Fibroblast of pulmonary artery (primary cell): Measurements from ENCODE around the gene CRYBA4.

Experiments
- DNase-seq: peaks from one replicate; pipeline ENCODE4 v3.0.0-alpha.2; 2010; ENCODE audit warnings: low read depth
- H3K4me3 ChIP-seq: replicated peaks from 2 replicates; pipeline ENCODE4 v1.5.1; 2011; ENCODE audit warnings: low read depth, mild to moderate bottlenecking, control low read depth, low read length, moderate library complexity
- TF ChIP-seq, protein P1 (sequence below): IDR thresholded peaks from 2 replicates; pipeline ENCODE4 v1.5.1; 2011; ENCODE audit warnings: mild to moderate bottlenecking, control low read depth, low read length, inconsistent platforms; ENCODE audit errors: missing control alignments

The CRYBA4 gene

DNA sequence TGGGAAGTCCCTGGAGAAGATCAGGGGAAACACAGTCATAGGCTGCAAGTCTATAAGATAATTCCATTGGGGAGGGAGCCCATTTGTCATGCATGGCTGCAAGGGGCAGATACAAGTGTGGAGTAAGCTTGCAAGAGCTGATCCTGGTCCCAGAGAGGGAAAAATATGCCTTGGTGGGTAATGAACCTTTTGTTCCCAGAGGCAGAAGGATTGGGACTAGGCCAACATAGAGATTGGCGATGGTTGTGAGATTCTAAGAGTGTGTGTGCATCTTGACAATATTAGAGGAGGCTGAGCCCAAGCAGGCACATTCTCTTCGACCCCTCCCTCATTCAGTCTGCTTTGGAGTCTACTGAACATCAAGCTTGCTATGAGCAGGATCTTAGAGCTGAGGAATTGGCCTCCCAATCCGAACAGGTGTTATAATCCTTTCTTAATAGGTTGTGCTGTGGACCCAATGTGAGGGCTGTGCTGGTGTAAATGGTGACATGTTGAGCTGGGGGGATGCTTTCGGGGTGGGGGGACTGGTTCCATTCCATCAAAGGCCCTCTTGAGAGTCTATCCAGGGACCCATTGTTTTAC, 54.0 kb downstream of the CRYBA4 start:
- H3K4me3 ChIP-seq: no peak overlapping the region
- DNase-seq: no peak
- TF ChIP-seq, protein P1, sequence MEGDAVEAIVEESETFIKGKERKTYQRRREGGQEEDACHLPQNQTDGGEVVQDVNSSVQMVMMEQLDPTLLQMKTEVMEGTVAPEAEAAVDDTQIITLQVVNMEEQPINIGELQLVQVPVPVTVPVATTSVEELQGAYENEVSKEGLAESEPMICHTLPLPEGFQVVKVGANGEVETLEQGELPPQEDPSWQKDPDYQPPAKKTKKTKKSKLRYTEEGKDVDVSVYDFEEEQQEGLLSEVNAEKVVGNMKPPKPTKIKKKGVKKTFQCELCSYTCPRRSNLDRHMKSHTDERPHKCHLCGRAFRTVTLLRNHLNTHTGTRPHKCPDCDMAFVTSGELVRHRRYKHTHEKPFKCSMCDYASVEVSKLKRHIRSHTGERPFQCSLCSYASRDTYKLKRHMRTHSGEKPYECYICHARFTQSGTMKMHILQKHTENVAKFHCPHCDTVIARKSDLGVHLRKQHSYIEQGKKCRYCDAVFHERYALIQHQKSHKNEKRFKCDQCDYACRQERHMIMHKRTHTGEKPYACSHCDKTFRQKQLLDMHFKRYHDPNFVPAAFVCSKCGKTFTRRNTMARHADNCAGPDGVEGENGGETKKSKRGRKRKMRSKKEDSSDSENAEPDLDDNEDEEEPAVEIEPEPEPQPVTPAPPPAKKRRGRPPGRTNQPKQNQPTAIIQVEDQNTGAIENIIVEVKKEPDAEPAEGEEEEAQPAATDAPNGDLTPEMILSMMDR: no peak

DNA sequence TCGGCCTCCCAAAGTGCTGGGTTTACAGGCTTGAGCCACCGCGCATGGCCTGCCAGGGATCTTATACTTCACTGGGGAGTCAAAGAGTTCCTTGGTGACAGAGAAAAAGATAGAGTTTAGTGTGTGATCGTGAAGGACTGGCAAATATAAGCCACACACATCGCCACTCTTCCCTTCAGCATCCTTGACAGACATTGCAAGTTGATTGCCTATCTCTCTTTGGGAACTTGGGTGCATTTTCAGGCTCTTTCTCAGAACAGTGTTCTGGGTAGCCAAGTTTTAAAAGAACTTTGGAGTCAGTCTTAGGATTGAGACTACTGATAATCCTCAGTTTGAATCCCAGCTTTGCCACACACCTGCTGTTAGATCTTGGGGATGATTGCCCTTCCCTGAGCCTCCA, 55.5 kb downstream of the CRYBA4 start:
- H3K4me3 ChIP-seq: no peak overlapping the region
- TF ChIP-seq, protein P1: no peak
- no peak for DNase-seq

DNA sequence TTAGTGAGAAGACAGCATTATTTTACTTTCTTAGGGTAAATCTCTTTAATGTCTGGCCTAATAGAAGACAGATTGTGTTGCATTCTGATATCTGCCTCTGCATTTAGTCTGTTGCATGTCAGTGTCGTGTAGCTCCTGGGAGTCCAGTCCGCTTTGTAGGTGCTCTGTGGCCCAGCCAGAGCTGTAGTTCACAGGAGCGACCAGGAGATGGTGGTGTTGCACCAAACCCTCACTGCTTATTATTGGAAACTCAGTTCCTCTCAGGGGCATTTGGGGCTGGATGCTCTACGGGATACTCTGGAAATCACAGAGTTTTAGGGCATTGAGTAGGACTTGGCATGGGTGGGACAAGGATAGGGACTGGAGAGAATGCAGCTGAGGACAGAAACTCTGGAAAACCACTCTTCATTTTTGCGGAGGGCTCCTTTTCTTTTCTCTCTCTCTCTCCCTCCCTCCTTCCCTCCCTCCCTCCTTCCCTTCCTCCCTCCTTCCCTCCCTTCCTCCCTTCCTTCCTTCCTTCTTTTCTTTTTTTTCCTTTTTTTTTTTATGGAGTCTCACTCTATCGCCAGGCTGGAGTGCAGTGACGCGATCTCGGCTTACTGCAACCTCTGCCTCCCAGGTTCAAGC, 57.4 kb downstream of the CRYBA4 start:
- DNase-seq: peak; percentile 86
- TF ChIP-seq, protein P1: no peak
- H3K4me3 ChIP-seq: no peak overlapping the region
